ENCODE data around the gene TMX2.

DNA sequence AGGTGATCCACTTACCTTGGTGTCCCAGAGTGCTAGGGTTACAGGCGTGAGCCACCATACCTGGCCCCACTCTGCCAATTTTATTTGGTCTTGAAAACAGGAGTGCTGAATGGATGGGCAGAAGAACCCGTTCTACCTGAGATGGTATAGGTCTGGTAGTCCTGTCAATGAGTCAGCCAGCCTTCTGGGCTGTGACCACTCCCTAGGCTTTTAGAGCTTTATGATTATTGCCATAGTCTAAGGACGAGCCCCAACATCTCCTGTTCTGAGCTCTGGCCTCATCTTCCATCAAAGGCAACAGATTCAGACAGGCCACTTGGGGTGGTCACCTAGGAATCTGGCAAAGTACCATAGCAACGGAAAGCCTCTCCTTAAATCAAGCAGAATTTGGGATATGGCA, 33.0 kb upstream of the TMX2 start:
- TF ChIP-seq EZH2 (IDR thresholded peaks at IDR 0.05; ENCODE audit: low read length): no peak
- TF ChIP-seq, protein P1, sequence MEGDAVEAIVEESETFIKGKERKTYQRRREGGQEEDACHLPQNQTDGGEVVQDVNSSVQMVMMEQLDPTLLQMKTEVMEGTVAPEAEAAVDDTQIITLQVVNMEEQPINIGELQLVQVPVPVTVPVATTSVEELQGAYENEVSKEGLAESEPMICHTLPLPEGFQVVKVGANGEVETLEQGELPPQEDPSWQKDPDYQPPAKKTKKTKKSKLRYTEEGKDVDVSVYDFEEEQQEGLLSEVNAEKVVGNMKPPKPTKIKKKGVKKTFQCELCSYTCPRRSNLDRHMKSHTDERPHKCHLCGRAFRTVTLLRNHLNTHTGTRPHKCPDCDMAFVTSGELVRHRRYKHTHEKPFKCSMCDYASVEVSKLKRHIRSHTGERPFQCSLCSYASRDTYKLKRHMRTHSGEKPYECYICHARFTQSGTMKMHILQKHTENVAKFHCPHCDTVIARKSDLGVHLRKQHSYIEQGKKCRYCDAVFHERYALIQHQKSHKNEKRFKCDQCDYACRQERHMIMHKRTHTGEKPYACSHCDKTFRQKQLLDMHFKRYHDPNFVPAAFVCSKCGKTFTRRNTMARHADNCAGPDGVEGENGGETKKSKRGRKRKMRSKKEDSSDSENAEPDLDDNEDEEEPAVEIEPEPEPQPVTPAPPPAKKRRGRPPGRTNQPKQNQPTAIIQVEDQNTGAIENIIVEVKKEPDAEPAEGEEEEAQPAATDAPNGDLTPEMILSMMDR (optimal IDR thresholded peaks at IDR 0.05 in 1 of 3, IDR thresholded peaks at IDR 0.05 in 1 of 3, conservative IDR thresholded peaks at IDR 0.05 in 1 of 3; ENCODE audit: extremely low read depth in 1 of 3, insufficient read depth in 2 of 3, low read length in 3 of 3): no peak

Measured in keratinocyte (primary cell).